ACC112 (cell line): ENCODE results near the gene NYAP2.

Experiments
- H2AFZ ChIP-seq: fragments of 200-600 bp; sonication (generic); one replicate; pipeline ENCODE4 v1.6.0; 2017; ENCODE audit warnings: antibody characterized with exemption, low read length; ENCODE audit not compliant: unreplicated experiment
- H3K27ac ChIP-seq: fragments of 200-600 bp; sonication (generic); 2 replicates; pipeline ENCODE4 v1.5.1; 2014; ENCODE audit warnings: low read depth, mild to moderate bottlenecking, antibody characterized with exemption, low read length, moderate library complexity
- H3K27me3 ChIP-seq: fragments of 200-600 bp; sonication (generic); 2 replicates; pipeline ENCODE4 v1.6.1; 2014; ENCODE audit warnings: mild to moderate bottlenecking, antibody characterized with exemption, low read length, moderate library complexity, mixed read lengths; ENCODE audit not compliant: insufficient read depth
- H3K36me3 ChIP-seq: fragments of 200-600 bp; sonication (generic); 2 replicates; pipeline ENCODE4 v1.6.1; 2016; ENCODE audit warnings: mild to moderate bottlenecking, antibody characterized with exemption, low read length, moderate library complexity, mixed read lengths; ENCODE audit not compliant: insufficient read depth
- H3K4me1 ChIP-seq: fragments of 200-600 bp; sonication (generic); one replicate; pipeline ENCODE4 v1.6.1; 2016; ENCODE audit warnings: low read length, mixed read lengths; ENCODE audit not compliant: insufficient read depth, unreplicated experiment, control insufficient read depth
- H3K4me3 ChIP-seq: fragments of 200-600 bp; sonication (generic); 2 replicates; pipeline ENCODE4 v1.5.1; 2014; ENCODE audit warnings: mild to moderate bottlenecking, low read depth, low read length
- H3K79me2 ChIP-seq: fragments of 200-600 bp; sonication (generic); one replicate; pipeline ENCODE4 v1.6.0; 2016; ENCODE audit warnings: low read length; ENCODE audit not compliant: control insufficient read depth, unreplicated experiment, insufficient read depth

The NYAP2 gene

GRCh38 chr2:225399504-225399903 is at the start of gene NYAP2:
TSS of gene NYAP2 (plus strand) at chr2:225399710. CDS start at chr2:225408881, 9,171 bp downstream.
- no peak within 1 kb of the TSS for H2AFZ ChIP-seq
- no peak within 1 kb of the TSS for H3K4me3 ChIP-seq
- no peaks in the 10 kb centered on the region for H3K79me2 ChIP-seq
- H3K27me3 ChIP-seq: peaks cover 81% of the 10 kb centered on the region
- H3K4me1 ChIP-seq: no peaks in the 10 kb centered on the region
- no peak within 1 kb of the TSS for H3K27ac ChIP-seq
- no peaks in the 10 kb centered on the region for H3K36me3 ChIP-seq

GRCh38 chr2:225353579-225354085 is 45.9 kb upstream of the NYAP2 start:
- Histone ChIP-seq H3K79me2 (no peaks in the 10 kb centered on the region), H3K27ac (no peak overlapping the region), H3K27me3 (peaks cover 46% of the 10 kb centered on the region), H3K36me3 (no peaks in the 10 kb centered on the region), H3K4me3 (no peak overlapping the region), H3K4me1 (peaks cover 10% of the 10 kb centered on the region), H2AFZ (no peak overlapping the region)

- Histone ChIP-seq H2AFZ (no peak overlapping the region), H3K36me3 (no peaks in the 10 kb centered on the region), H3K27ac (no peak overlapping the region), H3K79me2 (no peaks in the 10 kb centered on the region), H3K27me3 (peaks cover 46% of the 10 kb centered on the region), H3K4me1 (peaks cover 10% of the 10 kb centered on the region), H3K4me3 (no peak overlapping the region)
Observed at GRCh38 chr2:225354281-225354774, 45.2 kb upstream of the NYAP2 start.

- H3K79me2 ChIP-seq: no peaks in the 10 kb centered on the region
- no peak overlapping the region for H2AFZ ChIP-seq
- H3K36me3 ChIP-seq: no peaks in the 10 kb centered on the region
- H3K27me3 ChIP-seq: peaks cover 57% of the 10 kb centered on the region
- no peak overlapping the region for H3K4me3 ChIP-seq
- H3K4me1 ChIP-seq: peaks cover 10% of the 10 kb centered on the region
- no peak overlapping the region for H3K27ac ChIP-seq
Observed at GRCh38 chr2:225355788-225356187, 43.7 kb upstream of the NYAP2 start.

GRCh38 chr2:225366731-225367130 is 32.8 kb upstream of the NYAP2 start:
- H3K4me3 ChIP-seq: no peak overlapping the region
- peaks cover 60% of the 10 kb centered on the region for H3K27me3 ChIP-seq
- no peaks in the 10 kb centered on the region for H3K36me3 ChIP-seq
- no peak overlapping the region for H2AFZ ChIP-seq
- H3K27ac ChIP-seq: no peak overlapping the region
- no peaks in the 10 kb centered on the region for H3K79me2 ChIP-seq
- no peaks in the 10 kb centered on the region for H3K4me1 ChIP-seq

- H3K79me2 ChIP-seq: no peaks in the 10 kb centered on the region
- no peaks in the 10 kb centered on the region for H3K4me1 ChIP-seq
- H2AFZ ChIP-seq: no peak overlapping the region
- H3K36me3 ChIP-seq: no peaks in the 10 kb centered on the region
- peaks cover 56% of the 10 kb centered on the region for H3K27me3 ChIP-seq
- no peak overlapping the region for H3K4me3 ChIP-seq
- no peak overlapping the region for H3K27ac ChIP-seq
Observed at GRCh38 chr2:225367482-225367881, 32.0 kb upstream of the NYAP2 start.

GRCh38 chr2:225378984-225379383 is 20.5 kb upstream of the NYAP2 start:
- no peak overlapping the region for H3K4me3 ChIP-seq
- no peak overlapping the region for H3K27ac ChIP-seq
- no peak overlapping the region for H2AFZ ChIP-seq
- no peaks in the 10 kb centered on the region for H3K79me2 ChIP-seq
- no peaks in the 10 kb centered on the region for H3K36me3 ChIP-seq
- peaks cover 63% of the 10 kb centered on the region for H3K27me3 ChIP-seq
- no peaks in the 10 kb centered on the region for H3K4me1 ChIP-seq

- Histone ChIP-seq H2AFZ (no peak overlapping the region), H3K36me3 (no peaks in the 10 kb centered on the region), H3K27ac (no peak overlapping the region), H3K4me1 (no peaks in the 10 kb centered on the region), H3K79me2 (no peaks in the 10 kb centered on the region), H3K27me3 (peaks cover 55% of the 10 kb centered on the region), H3K4me3 (no peak overlapping the region)
Observed at GRCh38 chr2:225379856-225380255, 19.7 kb upstream of the NYAP2 start.

- Histone ChIP-seq H3K4me1 (no peaks in the 10 kb centered on the region), H3K79me2 (no peaks in the 10 kb centered on the region), H3K27ac (no peak overlapping the region), H3K36me3 (no peaks in the 10 kb centered on the region), H3K4me3 (no peak overlapping the region), H2AFZ (no peak overlapping the region), H3K27me3 (peaks cover 42% of the 10 kb centered on the region)
Observed at GRCh38 chr2:225381609-225382008, 17.9 kb upstream of the NYAP2 start.

- H3K79me2 ChIP-seq: no peaks in the 10 kb centered on the region
- H3K27ac ChIP-seq: no peak overlapping the region
- no peak overlapping the region for H2AFZ ChIP-seq
- no peaks in the 10 kb centered on the region for H3K36me3 ChIP-seq
- H3K4me3 ChIP-seq: no peak overlapping the region
- H3K27me3 ChIP-seq: peaks cover 76% of the 10 kb centered on the region
- H3K4me1 ChIP-seq: no peaks in the 10 kb centered on the region
Observed at GRCh38 chr2:225398372-225398771, 1.1 kb upstream of the NYAP2 start.

- Histone ChIP-seq H3K79me2 (no peaks in the 10 kb centered on the region), H3K36me3 (no peaks in the 10 kb centered on the region), H3K27ac (no peak overlapping the region), H2AFZ (no peak overlapping the region), H3K4me3 (no peak overlapping the region), H3K27me3 (peaks cover 86% of the 10 kb centered on the region), H3K4me1 (no peaks in the 10 kb centered on the region)
Observed at GRCh38 chr2:225400060-225400511, 576 bp downstream of the NYAP2 start.
